Measurements from ENCODE around the gene C4orf50. TPM values are rescaled to one million over a fixed set of nuclear protein-coding genes. Genes with fewer than 3 reads are reported as not detected.

The C4orf50 gene
- total and polyA plus RNA-seq, 2 of the 13 experiments (the other 11 are each of a cell fraction or from before 2014, with no cell fraction given): not detected

DNA sequence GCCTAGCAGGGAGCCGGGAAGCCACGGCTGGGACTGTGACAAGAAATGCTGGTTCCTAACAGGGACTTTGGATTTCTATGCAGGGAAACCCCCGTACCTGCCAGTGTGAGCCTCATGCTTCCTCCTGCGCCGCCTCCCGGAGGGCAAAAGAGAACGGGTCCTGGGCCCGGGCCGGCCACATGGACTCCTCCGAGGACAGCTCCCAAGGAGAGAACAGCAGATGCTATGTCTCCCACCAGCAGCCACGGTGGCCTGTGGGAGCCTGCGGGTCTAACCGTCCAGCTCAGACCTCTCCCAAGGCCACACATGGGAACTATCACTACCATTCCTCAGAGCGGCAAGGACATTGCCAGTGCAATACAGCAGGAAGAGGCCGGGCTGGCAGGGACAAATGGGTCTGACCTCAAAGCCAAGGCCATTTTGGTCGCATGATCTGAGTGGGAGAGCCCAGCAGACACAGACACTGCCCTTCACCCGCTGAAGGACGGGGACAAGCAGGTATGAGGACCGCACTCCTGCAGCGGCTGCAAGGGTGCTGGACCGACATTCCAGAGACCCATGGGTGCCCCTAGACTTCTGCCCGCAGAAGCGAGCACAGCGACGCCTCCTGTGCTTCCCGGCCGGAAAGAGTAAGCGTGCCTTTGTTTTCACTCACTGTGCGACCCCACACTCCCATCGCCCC, 4.5 kb upstream of the C4orf50 start:
- Histone ChIP-seq H3K27me3 (ENCODE audit: control insufficient read depth in 1 of 2, insufficient read depth in 2 of 2, low read length in 2 of 2) (peaks cover 19 to 68% of the 10 kb centered on the region in 2 experiments), H3K4me3 (replicated peaks in 1 of 3; ENCODE audit: insufficient read depth in 1 of 3, low read depth in 2 of 3, low read length in 3 of 3) (no peak overlapping the region), H3K9me3 (ENCODE audit: low read length) (no peaks in the 10 kb centered on the region), H3K4me2 (ENCODE audit: low read depth, low read length) (no peak overlapping the region), H3K36me3 (replicated peaks in 1 of 2; ENCODE audit: control insufficient read depth in 1 of 2, insufficient read depth in 2 of 2, low read length in 2 of 2) (no peaks in the 10 kb centered on the region), H3K9ac (ENCODE audit: insufficient read depth, low read depth, low read length) (no peak overlapping the region), H2AFZ (ENCODE audit: low read length) (no peak overlapping the region), H3K79me2 (ENCODE audit: insufficient read depth, low read length) (no peaks in the 10 kb centered on the region), H3K27ac (ENCODE audit: extremely low read length, insufficient read depth, low read length) (no peak overlapping the region), H4K20me1 (ENCODE audit: insufficient read depth, low read length) (peaks cover 4% of the 10 kb centered on the region; the same call in 1 of the 2 replicates), H3K4me1 (ENCODE audit: insufficient read depth, low read length) (no peaks in the 10 kb centered on the region)
- BruUV-seq (replicated peaks): no TSS peak
- no peak for FAIRE-seq
- TF ChIP-seq ZFP62 (CRISPR knock-in tag; IDR thresholded peaks at IDR 0.05) (no peak), ERF (CRISPR knock-in tag; IDR thresholded peaks at IDR 0.05) (no peak), ZNF331 (CRISPR knock-in tag; IDR thresholded peaks at IDR 0.05) (no peak), NRL (CRISPR knock-in tag; IDR thresholded peaks at IDR 0.05; ENCODE audit: borderline replicate concordance) (no peak), ATF7 (IDR thresholded peaks at IDR 0.05) (no peak), ATF7 (CRISPR knock-in tag; IDR thresholded peaks at IDR 0.05) (no peak), ZNF670 (CRISPR knock-in tag; IDR thresholded peaks at IDR 0.05; ENCODE audit: borderline replicate concordance) (no peak), RARA (CRISPR knock-in tag; IDR thresholded peaks at IDR 0.05) (no peak), ZFP36L1 (CRISPR knock-in tag; IDR thresholded peaks at IDR 0.05) (no peak), GTF3A (CRISPR knock-in tag; conservative IDR thresholded peaks at IDR 0.05) (no peak), ZNF337 (CRISPR knock-in tag; IDR thresholded peaks at IDR 0.05; ENCODE audit: borderline replicate concordance, low read depth) (no peak), PCBP2 (optimal IDR thresholded peaks at IDR 0.05; ENCODE audit: low read depth, low read length, poor library complexity, severe bottlenecking) (no peak), FIP1L1 (IDR thresholded peaks at IDR 0.05; ENCODE audit: borderline replicate concordance, insufficient read depth, low read depth, low read length) (no peak), ZNF496 (CRISPR knock-in tag; IDR thresholded peaks at IDR 0.05; ENCODE audit: insufficient replicate concordance) (no peak)
- TF ChIP-seq, protein P1, sequence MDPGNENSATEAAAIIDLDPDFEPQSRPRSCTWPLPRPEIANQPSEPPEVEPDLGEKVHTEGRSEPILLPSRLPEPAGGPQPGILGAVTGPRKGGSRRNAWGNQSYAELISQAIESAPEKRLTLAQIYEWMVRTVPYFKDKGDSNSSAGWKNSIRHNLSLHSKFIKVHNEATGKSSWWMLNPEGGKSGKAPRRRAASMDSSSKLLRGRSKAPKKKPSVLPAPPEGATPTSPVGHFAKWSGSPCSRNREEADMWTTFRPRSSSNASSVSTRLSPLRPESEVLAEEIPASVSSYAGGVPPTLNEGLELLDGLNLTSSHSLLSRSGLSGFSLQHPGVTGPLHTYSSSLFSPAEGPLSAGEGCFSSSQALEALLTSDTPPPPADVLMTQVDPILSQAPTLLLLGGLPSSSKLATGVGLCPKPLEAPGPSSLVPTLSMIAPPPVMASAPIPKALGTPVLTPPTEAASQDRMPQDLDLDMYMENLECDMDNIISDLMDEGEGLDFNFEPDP (CRISPR knock-in tag; conservative IDR thresholded peaks at IDR 0.05): no peak
- TF ChIP-seq, protein P2, sequence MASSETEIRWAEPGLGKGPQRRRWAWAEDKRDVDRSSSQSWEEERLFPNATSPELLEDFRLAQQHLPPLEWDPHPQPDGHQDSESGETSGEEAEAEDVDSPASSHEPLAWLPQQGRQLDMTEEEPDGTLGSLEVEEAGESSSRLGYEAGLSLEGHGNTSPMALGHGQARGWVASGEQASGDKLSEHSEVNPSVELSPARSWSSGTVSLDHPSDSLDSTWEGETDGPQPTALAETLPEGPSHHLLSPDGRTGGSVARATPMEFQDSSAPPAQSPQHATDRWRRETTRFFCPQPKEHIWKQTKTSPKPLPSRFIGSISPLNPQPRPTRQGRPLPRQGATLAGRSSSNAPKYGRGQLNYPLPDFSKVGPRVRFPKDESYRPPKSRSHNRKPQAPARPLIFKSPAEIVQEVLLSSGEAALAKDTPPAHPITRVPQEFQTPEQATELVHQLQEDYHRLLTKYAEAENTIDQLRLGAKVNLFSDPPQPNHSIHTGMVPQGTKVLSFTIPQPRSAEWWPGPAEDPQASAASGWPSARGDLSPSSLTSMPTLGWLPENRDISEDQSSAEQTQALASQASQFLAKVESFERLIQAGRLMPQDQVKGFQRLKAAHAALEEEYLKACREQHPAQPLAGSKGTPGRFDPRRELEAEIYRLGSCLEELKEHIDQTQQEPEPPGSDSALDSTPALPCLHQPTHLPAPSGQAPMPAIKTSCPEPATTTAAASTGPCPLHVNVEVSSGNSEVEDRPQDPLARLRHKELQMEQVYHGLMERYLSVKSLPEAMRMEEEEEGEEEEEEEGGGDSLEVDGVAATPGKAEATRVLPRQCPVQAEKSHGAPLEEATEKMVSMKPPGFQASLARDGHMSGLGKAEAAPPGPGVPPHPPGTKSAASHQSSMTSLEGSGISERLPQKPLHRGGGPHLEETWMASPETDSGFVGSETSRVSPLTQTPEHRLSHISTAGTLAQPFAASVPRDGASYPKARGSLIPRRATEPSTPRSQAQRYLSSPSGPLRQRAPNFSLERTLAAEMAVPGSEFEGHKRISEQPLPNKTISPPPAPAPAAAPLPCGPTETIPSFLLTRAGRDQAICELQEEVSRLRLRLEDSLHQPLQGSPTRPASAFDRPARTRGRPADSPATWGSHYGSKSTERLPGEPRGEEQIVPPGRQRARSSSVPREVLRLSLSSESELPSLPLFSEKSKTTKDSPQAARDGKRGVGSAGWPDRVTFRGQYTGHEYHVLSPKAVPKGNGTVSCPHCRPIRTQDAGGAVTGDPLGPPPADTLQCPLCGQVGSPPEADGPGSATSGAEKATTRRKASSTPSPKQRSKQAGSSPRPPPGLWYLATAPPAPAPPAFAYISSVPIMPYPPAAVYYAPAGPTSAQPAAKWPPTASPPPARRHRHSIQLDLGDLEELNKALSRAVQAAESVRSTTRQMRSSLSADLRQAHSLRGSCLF (CRISPR knock-in tag; IDR thresholded peaks at IDR 0.05; ENCODE audit: borderline replicate concordance): no peak
- TF ChIP-seq, protein P3, sequence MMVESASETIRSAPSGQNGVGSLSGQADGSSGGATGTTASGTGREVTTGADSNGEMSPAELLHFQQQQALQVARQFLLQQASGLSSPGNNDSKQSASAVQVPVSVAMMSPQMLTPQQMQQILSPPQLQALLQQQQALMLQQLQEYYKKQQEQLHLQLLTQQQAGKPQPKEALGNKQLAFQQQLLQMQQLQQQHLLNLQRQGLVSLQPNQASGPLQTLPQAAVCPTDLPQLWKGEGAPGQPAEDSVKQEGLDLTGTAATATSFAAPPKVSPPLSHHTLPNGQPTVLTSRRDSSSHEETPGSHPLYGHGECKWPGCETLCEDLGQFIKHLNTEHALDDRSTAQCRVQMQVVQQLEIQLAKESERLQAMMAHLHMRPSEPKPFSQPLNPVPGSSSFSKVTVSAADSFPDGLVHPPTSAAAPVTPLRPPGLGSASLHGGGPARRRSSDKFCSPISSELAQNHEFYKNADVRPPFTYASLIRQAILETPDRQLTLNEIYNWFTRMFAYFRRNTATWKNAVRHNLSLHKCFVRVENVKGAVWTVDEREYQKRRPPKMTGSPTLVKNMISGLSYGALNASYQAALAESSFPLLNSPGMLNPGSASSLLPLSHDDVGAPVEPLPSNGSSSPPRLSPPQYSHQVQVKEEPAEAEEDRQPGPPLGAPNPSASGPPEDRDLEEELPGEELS (CRISPR knock-in tag; IDR thresholded peaks at IDR 0.05): no peak
- 13% methylated on average over 3 of the region's 30 CpGs for WGBS (ENCODE audit: low lambda C conversion rate)
- ATAC-seq: no peak
- ChIA-PET CTCF (ENCODE audit: low intra/inter-chr PET ratio, low total read pairs) (no interaction called here), POLR2A (no interaction called here)
- intact Hi-C loops (cut with micrococcal nuclease; ENCODE audit: unreplicated experiment) (no loop called here), in situ Hi-C loops (cut with HindIII; ENCODE audit: extremely low pct_ligation_motif_present, low pct_unique_long_range_greater_than_20kb) (no loop called here)
- DNase-seq (ENCODE audit: low spot score): no peak

Data from HepG2 (cell line).